ENCODE results near the gene GIGYF2.
"Not testable (repeated sequence)": the region's sequence is repeated elsewhere in the genome, so short reads cannot be mapped to it uniquely, and the experiment has no call there.

The GIGYF2 gene

GRCh38 chr2:232846055-232846454 is 148.9 kb downstream of the GIGYF2 start:
- Histone ChIP-seq H3K27ac (ENCODE audit: low read length) (no peak overlapping the region), H3K4me3 (ENCODE audit: low read depth in 1 of 2, low read length in 2 of 2) (no peak overlapping the region), H3K9me3 (ENCODE audit: control insufficient read depth in 1 of 2, low read length in 2 of 2) (no peaks in the 10 kb centered on the region), H3K4me1 (ENCODE audit: control insufficient read depth in 1 of 2, insufficient read depth in 2 of 2, low read length in 2 of 2) (no peaks in the 10 kb centered on the region), H3K27me3 (ENCODE audit: low read depth, low read length) (no peaks in the 10 kb centered on the region), H3K36me3 (ENCODE audit: control insufficient read depth in 1 of 2, insufficient read depth in 2 of 2, low read length in 2 of 2) (peaks cover 74 to 82% of the 10 kb centered on the region in 2 donors)

GRCh38 chr2:232850039-232850438 is 152.9 kb downstream of the GIGYF2 start:
- no peak overlapping the region for H3K27ac ChIP-seq (ENCODE audit: low read length)
- peaks cover 60 to 69% of the 10 kb centered on the region in 2 donors for H3K36me3 ChIP-seq (ENCODE audit: control insufficient read depth in 1 of 2, insufficient read depth in 2 of 2, low read length in 2 of 2)
- no peak overlapping the region for H3K4me3 ChIP-seq (ENCODE audit: low read depth in 1 of 2, low read length in 2 of 2)
- H3K9me3 ChIP-seq (ENCODE audit: control insufficient read depth in 1 of 2, low read length in 2 of 2) = no peaks in the 10 kb centered on the region
- H3K4me1 ChIP-seq (ENCODE audit: control insufficient read depth in 1 of 2, insufficient read depth in 2 of 2, low read length in 2 of 2) = peaks cover 0 to 7% of the 10 kb centered on the region in 2 donors
- H3K27me3 ChIP-seq (ENCODE audit: low read depth, low read length) = no peaks in the 10 kb centered on the region

DNA sequence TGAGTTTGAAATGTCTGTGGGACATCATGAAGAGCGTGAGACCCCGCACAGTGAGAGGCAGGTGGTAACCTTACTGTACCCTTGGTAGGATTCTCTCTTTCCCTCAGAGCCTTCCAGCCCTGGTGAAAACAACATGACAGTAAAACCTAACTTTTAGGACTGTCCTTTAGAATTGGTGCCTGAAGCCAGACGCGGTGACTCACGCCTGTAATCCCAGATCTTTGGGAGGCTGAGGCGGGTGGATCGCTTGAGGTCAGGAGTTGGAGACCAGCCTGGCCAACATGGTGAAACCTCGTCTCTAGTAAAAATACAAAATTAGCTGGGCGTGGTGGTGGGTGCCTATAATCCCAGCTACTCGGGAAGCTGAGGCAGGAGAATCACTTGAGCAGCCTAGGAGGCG is 154.9 kb downstream of the GIGYF2 start:
- not testable (repeated sequence) for H3K4me3 ChIP-seq (ENCODE audit: low read depth in 1 of 2, low read length in 2 of 2); H3K27ac ChIP-seq (ENCODE audit: low read length)
- peaks cover 53 to 68% of the 10 kb centered on the region in 2 donors for H3K36me3 ChIP-seq (ENCODE audit: control insufficient read depth in 1 of 2, insufficient read depth in 2 of 2, low read length in 2 of 2)

GRCh38 chr2:232852676-232853075 is 155.5 kb downstream of the GIGYF2 start:
- H3K4me1 ChIP-seq (ENCODE audit: control insufficient read depth in 1 of 2, insufficient read depth in 2 of 2, low read length in 2 of 2) = peaks cover 0 to 7% of the 10 kb centered on the region in 2 donors
- H3K9me3 ChIP-seq (ENCODE audit: control insufficient read depth in 1 of 2, low read length in 2 of 2) = no peaks in the 10 kb centered on the region
- no peak overlapping the region for H3K4me3 ChIP-seq (ENCODE audit: low read depth in 1 of 2, low read length in 2 of 2)
- H3K27me3 ChIP-seq (ENCODE audit: low read depth, low read length) = no peaks in the 10 kb centered on the region
- peaks cover 53 to 68% of the 10 kb centered on the region in 2 donors for H3K36me3 ChIP-seq (ENCODE audit: control insufficient read depth in 1 of 2, insufficient read depth in 2 of 2, low read length in 2 of 2)
- H3K27ac ChIP-seq (ENCODE audit: low read length) = no peak overlapping the region

More for the DNA sequence above, 154.9 kb downstream of the GIGYF2 start:
- not testable (repeated sequence) for H3K27me3 ChIP-seq (ENCODE audit: low read depth, low read length); H3K4me1 ChIP-seq (ENCODE audit: control insufficient read depth in 1 of 2, insufficient read depth in 2 of 2, low read length in 2 of 2); H3K9me3 ChIP-seq (ENCODE audit: control insufficient read depth in 1 of 2, low read length in 2 of 2)

GRCh38 chr2:232854082-232854481 is 157.0 kb downstream of the GIGYF2 start:
- Histone ChIP-seq H3K27me3 (ENCODE audit: low read depth, low read length) (no peaks in the 10 kb centered on the region), H3K36me3 (ENCODE audit: control insufficient read depth in 1 of 2, insufficient read depth in 2 of 2, low read length in 2 of 2) (peaks cover 57 to 72% of the 10 kb centered on the region in 2 donors), H3K9me3 (ENCODE audit: control insufficient read depth in 1 of 2, low read length in 2 of 2) (no peaks in the 10 kb centered on the region), H3K4me3 (ENCODE audit: low read depth in 1 of 2, low read length in 2 of 2) (no peak overlapping the region), H3K27ac (ENCODE audit: low read length) (no peak overlapping the region), H3K4me1 (ENCODE audit: control insufficient read depth in 1 of 2, insufficient read depth in 2 of 2, low read length in 2 of 2) (peaks cover 0 to 7% of the 10 kb centered on the region in 2 donors)

DNA sequence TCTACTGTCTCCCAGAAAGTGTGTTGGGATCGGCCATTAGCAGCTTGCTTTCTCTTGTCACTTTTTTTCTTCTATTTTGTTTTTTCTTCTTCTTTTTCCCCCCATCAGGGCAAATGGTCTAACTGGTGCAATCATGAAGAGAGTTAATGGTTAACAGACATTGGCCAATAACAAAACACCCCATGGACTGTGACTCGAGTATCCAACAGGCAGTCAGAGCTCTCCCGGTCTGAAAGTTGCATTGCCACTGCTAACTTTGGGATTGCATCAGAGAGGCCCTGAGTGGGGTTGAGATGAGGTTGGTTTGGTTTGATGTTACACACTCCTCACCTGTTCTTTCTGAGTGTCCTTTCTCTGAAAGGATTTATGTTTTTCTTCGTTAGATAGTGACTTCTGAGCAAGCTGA is 160.0 kb downstream of the GIGYF2 start:
- Histone ChIP-seq H3K4me3 (ENCODE audit: low read depth in 1 of 2, low read length in 2 of 2) (no peak overlapping the region), H3K36me3 (ENCODE audit: control insufficient read depth in 1 of 2, insufficient read depth in 2 of 2, low read length in 2 of 2) (peaks cover 40 to 51% of the 10 kb centered on the region in 2 donors), H3K4me1 (ENCODE audit: control insufficient read depth in 1 of 2, insufficient read depth in 2 of 2, low read length in 2 of 2) (peaks cover 0 to 7% of the 10 kb centered on the region in 2 donors), H3K27ac (ENCODE audit: low read length) (no peak overlapping the region), H3K27me3 (ENCODE audit: low read depth, low read length) (no peaks in the 10 kb centered on the region), H3K9me3 (ENCODE audit: control insufficient read depth in 1 of 2, low read length in 2 of 2) (no peaks in the 10 kb centered on the region)

- peaks cover 40 to 45% of the 10 kb centered on the region in 2 donors for H3K36me3 ChIP-seq (ENCODE audit: control insufficient read depth in 1 of 2, insufficient read depth in 2 of 2, low read length in 2 of 2)
- no peaks in the 10 kb centered on the region for H3K9me3 ChIP-seq (ENCODE audit: control insufficient read depth in 1 of 2, low read length in 2 of 2)
- H3K4me1 ChIP-seq (ENCODE audit: control insufficient read depth in 1 of 2, insufficient read depth in 2 of 2, low read length in 2 of 2) = no peaks in the 10 kb centered on the region
- H3K27ac ChIP-seq (ENCODE audit: low read length) = no peak overlapping the region
- no peak overlapping the region for H3K4me3 ChIP-seq (ENCODE audit: low read depth in 1 of 2, low read length in 2 of 2)
- H3K27me3 ChIP-seq (ENCODE audit: low read depth, low read length) = no peaks in the 10 kb centered on the region
Observed at GRCh38 chr2:232859385-232859916, 162.3 kb downstream of the GIGYF2 start.

DNA sequence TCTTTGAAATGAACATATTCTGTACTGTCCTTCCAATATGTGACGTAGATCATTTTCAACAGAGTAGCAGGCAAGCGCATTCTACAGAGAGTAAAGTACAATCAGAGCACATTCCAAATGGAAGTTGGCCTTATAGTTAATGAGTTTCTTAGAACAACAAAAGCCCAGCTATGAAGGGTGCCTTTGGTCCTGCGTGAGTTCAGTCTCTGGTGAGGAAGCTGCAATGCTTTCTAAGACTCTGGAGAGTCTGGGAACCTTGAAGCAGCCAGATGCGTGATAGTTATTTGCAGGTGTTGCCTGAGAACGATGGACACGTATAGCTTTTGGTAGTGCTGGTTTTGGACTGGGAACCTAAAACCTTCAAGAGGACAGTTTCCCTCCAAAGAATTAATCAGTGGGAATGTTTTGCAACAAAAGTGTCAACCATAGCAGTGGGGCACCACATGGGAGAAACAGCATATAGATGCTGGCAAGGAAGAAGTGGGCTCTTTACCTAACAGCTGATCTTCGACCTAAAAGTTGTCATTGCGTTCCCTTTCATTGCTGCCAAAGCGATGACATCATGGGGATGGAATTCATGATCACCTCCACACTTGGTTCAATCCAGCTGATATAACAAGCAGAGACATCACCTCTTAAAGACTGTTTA is 163.6 kb downstream of the GIGYF2 start:
- no peaks in the 10 kb centered on the region for H3K4me1 ChIP-seq (ENCODE audit: control insufficient read depth in 1 of 2, insufficient read depth in 2 of 2, low read length in 2 of 2)
- H3K36me3 ChIP-seq (ENCODE audit: control insufficient read depth in 1 of 2, insufficient read depth in 2 of 2, low read length in 2 of 2) = peaks cover 37 to 42% of the 10 kb centered on the region in 2 donors
- no peaks in the 10 kb centered on the region for H3K27me3 ChIP-seq (ENCODE audit: low read depth, low read length)
- H3K9me3 ChIP-seq (ENCODE audit: control insufficient read depth in 1 of 2, low read length in 2 of 2) = no peaks in the 10 kb centered on the region
- no peak overlapping the region for H3K4me3 ChIP-seq (ENCODE audit: low read depth in 1 of 2, low read length in 2 of 2)
- no peak overlapping the region for H3K27ac ChIP-seq (ENCODE audit: low read length)

- Histone ChIP-seq H3K9me3 (ENCODE audit: control insufficient read depth in 1 of 2, low read length in 2 of 2) (no peaks in the 10 kb centered on the region), H3K27ac (ENCODE audit: low read length) (no peak overlapping the region), H3K4me1 (ENCODE audit: control insufficient read depth in 1 of 2, insufficient read depth in 2 of 2, low read length in 2 of 2) (no peaks in the 10 kb centered on the region), H3K27me3 (ENCODE audit: low read depth, low read length) (no peaks in the 10 kb centered on the region), H3K36me3 (ENCODE audit: control insufficient read depth in 1 of 2, insufficient read depth in 2 of 2, low read length in 2 of 2) (peaks cover 35% of the 10 kb centered on the region in 2 donors), H3K4me3 (ENCODE audit: low read depth in 1 of 2, low read length in 2 of 2) (no peak overlapping the region)
Observed at GRCh38 chr2:232861353-232861752, 164.2 kb downstream of the GIGYF2 start.

DNA sequence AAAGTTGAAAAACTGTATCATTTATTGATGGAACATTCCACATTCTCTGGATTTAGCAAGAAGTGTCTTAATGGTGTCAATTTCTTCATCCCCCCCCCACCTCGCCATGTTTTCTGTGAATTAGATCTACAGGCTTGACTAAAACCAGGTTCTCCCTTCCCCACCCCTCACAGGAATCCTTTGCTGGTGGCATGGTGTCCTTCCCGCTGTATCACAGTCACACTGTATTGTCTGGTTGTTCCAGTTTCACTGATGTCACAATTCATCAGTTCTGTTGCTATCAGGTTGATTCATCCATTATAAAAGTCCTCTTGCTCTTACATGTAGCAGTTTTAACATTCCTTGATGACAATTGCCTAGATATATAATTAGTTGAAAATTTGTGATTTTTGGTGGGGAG is 166.9 kb downstream of the GIGYF2 start:
- Histone ChIP-seq H3K27ac (ENCODE audit: low read length) (no peak overlapping the region), H3K4me3 (ENCODE audit: low read depth in 1 of 2, low read length in 2 of 2) (no peak overlapping the region), H3K4me1 (ENCODE audit: control insufficient read depth in 1 of 2, insufficient read depth in 2 of 2, low read length in 2 of 2) (no peaks in the 10 kb centered on the region), H3K36me3 (ENCODE audit: control insufficient read depth in 1 of 2, insufficient read depth in 2 of 2, low read length in 2 of 2) (peaks cover 8 to 9% of the 10 kb centered on the region in 2 donors), H3K9me3 (ENCODE audit: control insufficient read depth in 1 of 2, low read length in 2 of 2) (no peaks in the 10 kb centered on the region), H3K27me3 (ENCODE audit: low read depth, low read length) (no peaks in the 10 kb centered on the region)

- Histone ChIP-seq H3K9me3 (ENCODE audit: control insufficient read depth in 1 of 2, low read length in 2 of 2) (no peaks in the 10 kb centered on the region), H3K27me3 (ENCODE audit: low read depth, low read length) (no peaks in the 10 kb centered on the region), H3K4me3 (ENCODE audit: low read depth in 1 of 2, low read length in 2 of 2) (no peak overlapping the region), H3K27ac (ENCODE audit: low read length) (no peak overlapping the region), H3K36me3 (ENCODE audit: control insufficient read depth in 1 of 2, insufficient read depth in 2 of 2, low read length in 2 of 2) (peaks cover 3% of the 10 kb centered on the region in 2 donors), H3K4me1 (ENCODE audit: control insufficient read depth in 1 of 2, insufficient read depth in 2 of 2, low read length in 2 of 2) (no peaks in the 10 kb centered on the region)
Observed at GRCh38 chr2:232865165-232865564, 168.0 kb downstream of the GIGYF2 start.

DNA sequence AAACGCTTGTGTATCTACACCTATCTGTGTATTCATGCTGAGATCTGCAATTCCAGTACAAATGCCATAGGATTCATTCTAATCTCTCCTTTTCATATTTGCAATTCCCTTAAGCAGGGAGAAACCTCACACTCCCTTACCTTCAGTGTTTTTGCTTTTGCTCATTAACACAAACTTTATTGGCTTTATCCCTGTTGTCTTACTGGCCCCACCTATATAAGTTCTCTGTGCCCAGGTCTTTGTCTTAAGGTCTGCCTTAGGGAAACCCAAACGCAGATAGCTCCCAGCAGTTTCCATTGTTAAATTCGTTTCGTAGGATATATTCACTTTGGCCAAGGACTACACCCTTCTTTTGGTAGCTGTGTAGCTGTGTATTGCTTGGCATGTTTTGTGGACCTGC is 169.0 kb downstream of the GIGYF2 start:
- Histone ChIP-seq H3K9me3 (ENCODE audit: control insufficient read depth in 1 of 2, low read length in 2 of 2) (no peaks in the 10 kb centered on the region), H3K27me3 (ENCODE audit: low read depth, low read length) (no peaks in the 10 kb centered on the region), H3K4me1 (ENCODE audit: control insufficient read depth in 1 of 2, insufficient read depth in 2 of 2, low read length in 2 of 2) (no peaks in the 10 kb centered on the region), H3K27ac (ENCODE audit: low read length) (no peak overlapping the region), H3K4me3 (ENCODE audit: low read depth in 1 of 2, low read length in 2 of 2) (no peak overlapping the region), H3K36me3 (ENCODE audit: control insufficient read depth in 1 of 2, insufficient read depth in 2 of 2, low read length in 2 of 2) (peaks cover 1 to 3% of the 10 kb centered on the region in 2 donors)

All from muscle layer of duodenum (tissue), 2 donors.